K562 (cell line): ENCODE data around the gene SMIM36. TPM values are rescaled to one million over a fixed set of nuclear protein-coding genes. Genes with fewer than 3 reads are reported as not detected.

ENCODE experiments used
- ARID1B ChIP-seq: fragments of 450-650 bp; IDR thresholded peaks from 2 replicates; pipeline ENCODE4 v1.6.1; 2016; ENCODE audit warnings: antibody characterized with exemption, mild to moderate bottlenecking, inconsistent platforms
- HDAC8 ChIP-seq: fragments of 450-650 bp; IDR thresholded peaks from 2 replicates; pipeline ENCODE4 v1.6.1; 2016; ENCODE audit warnings: mild to moderate bottlenecking, missing genetic modification characterization, moderate library complexity, missing compliant biosample characterization
- IRF9 ChIP-seq: fragments of 450-650 bp; IDR thresholded peaks from 2 replicates; pipeline ENCODE4 v1.6.1; 2016; ENCODE audit warnings: missing biosample characterization, missing genetic modification characterization
- PATZ1 ChIP-seq: fragments of 250-450 bp; sonication (Bioruptor Pico); IDR thresholded peaks from 2 replicates; pipeline ENCODE4 v1.5.0; 2020; ENCODE audit warnings: mild to moderate bottlenecking, borderline replicate concordance
- PHB2 ChIP-seq: fragments of 450-650 bp; IDR thresholded peaks from 2 replicates; pipeline ENCODE4 v1.6.1; 2017; ENCODE audit warnings: low read depth
- RNF219 ChIP-seq: fragments of 250-450 bp; sonication (Bioruptor Pico); IDR thresholded peaks from 2 replicates; pipeline ENCODE4 v1.5.0; 2022; ENCODE audit warnings: mild to moderate bottlenecking
- SMARCA4 ChIP-seq: fragments of 450-650 bp; IDR thresholded peaks from 2 replicates; pipeline ENCODE4 v1.6.1; 2016
- SNAPC5 ChIP-seq: fragments of 250-450 bp; sonication (Bioruptor Pico); IDR thresholded peaks from 2 replicates; pipeline ENCODE4 v1.8.0; 2021; ENCODE audit warnings: moderate library complexity, mild to moderate bottlenecking, inconsistent platforms
- SOX6 ChIP-seq: fragments of 450-650 bp; IDR thresholded peaks from 2 replicates; pipeline ENCODE4 v1.6.1; 2014; ENCODE audit warnings: mild to moderate bottlenecking
- SRF ChIP-seq, 2 experiments: fragments of 250-450, 450-650 bp in 1 of 2; sonication (Bioruptor Pico) in 1 of 2; sonication (generic) in 1 of 2; formaldehyde crosslinking; IDR thresholded peaks; 2 replicates each; pipeline versions ENCODE4 v1.5.0 to v1.5.1; 2020 to 2022; ENCODE audit warnings: mild to moderate bottlenecking in 1 of 2, missing genetic modification reagents in 1 of 2
- TAF15 ChIP-seq: fragments of 200-400 bp; formaldehyde crosslinking; IDR thresholded peaks from 2 replicates; pipeline ENCODE4 v1.6.1; 2017; ENCODE audit warnings: mild to moderate bottlenecking, low read depth, low read length, moderate library complexity
- TFAP4 ChIP-seq: sonication (generic); formaldehyde crosslinking; IDR thresholded peaks from 2 replicates; pipeline ENCODE4 v1.8.0; 2022; ENCODE audit warnings: missing genetic modification reagents, mild to moderate bottlenecking, moderate library complexity, borderline replicate concordance
- USF1 ChIP-seq: sonication (generic); formaldehyde crosslinking; IDR thresholded peaks from 2 replicates; pipeline ENCODE4 v1.9.0; 2022; ENCODE audit warnings: mild to moderate bottlenecking, missing genetic modification reagents
- ZNF133 ChIP-seq: fragments of 250-450 bp; sonication (Bioruptor Pico); IDR thresholded peaks from 2 replicates; pipeline ENCODE4 v1.4.0; 2020; ENCODE audit warnings: mild to moderate bottlenecking
- ZNF280B ChIP-seq: fragments of 250-450 bp; sonication (Bioruptor Pico); IDR thresholded peaks from 2 replicates; pipeline ENCODE4 v1.5.1; 2021; ENCODE audit warnings: mild to moderate bottlenecking
- ZNF384 ChIP-seq: IDR thresholded peaks from 2 replicates; pipeline ENCODE4 v1.6.1; 2012; ENCODE audit warnings: low read depth, low read length, improper control_type of control experiment
- ZNF589 ChIP-seq: fragments of 200-800 bp; sonication (Bioruptor generic); IDR thresholded peaks from 2 replicates; pipeline ENCODE4 v1.6.1; 2016; ENCODE audit warnings: low read depth, missing genetic modification characterization, missing compliant biosample characterization
- ZNF699 ChIP-seq: fragments of 250-450 bp; sonication (Bioruptor Pico); IDR thresholded peaks from 2 replicates; pipeline ENCODE4 v1.8.0; 2021; ENCODE audit warnings: mild to moderate bottlenecking, moderate library complexity; ENCODE audit not compliant: insufficient replicate concordance
- ZNF780A ChIP-seq: fragments of 250-450 bp; sonication (Bioruptor Pico); IDR thresholded peaks from 2 replicates; pipeline ENCODE4 v1.5.0; 2021; ENCODE audit warnings: mild to moderate bottlenecking
- polyA plus RNA-seq, 8 experiments: library from polyadenylated mRNA; depleted of rRNA in 4 of 8; stranded (reverse) in 5 of 8; unstranded in 3 of 8; fragments of >200 nt; fragmentation: Nextera tagmentation in 2 of 8; fragmentation: Illumina TruSeq in 1 of 8; extraction: Ambion mirVana in 2 of 8; extraction: Trizol in 1 of 8; gene quantifications; 2 replicates each; pipeline versions ENCODE4 v1.2.1 to v1.2.3, GENCODE V29; 2011 to 2014; ENCODE audit warnings: inconsistent platforms in 1 of 8, missing spikeins in 1 of 8
- total RNA-seq, 7 experiments: library from RNA; depleted of rRNA in 6 of 7; stranded (reverse); fragments of >200 nt in 6 of 7; fragmentation: Illumina TruSeq in 2 of 7; extraction: Trizol in 2 of 7; gene quantifications; 2 replicates each; pipeline versions ENCODE4 v1.2.1 to v1.2.3, GENCODE V29; 2011 to 2021; ENCODE audit warnings: low replicate concordance in 1 of 7

Gene SMIM36
- total and polyA plus RNA-seq, 9 of the 15 experiments (the other 6 are each of a cell fraction or from before 2014, with no cell fraction given) = not detected

GRCh38 chr17:55496094-55496881 lies 15.0 kb downstream of the SMIM36 start (continued):
- 0 out of 2 replicates have a peak, but pooled peaks have one; percentile 31 for TF ChIP-seq ZNF384
- no peak for TF ChIP-seq ZNF699 (CRISPR knock-in tag)
- no peak for TF ChIP-seq ZNF280B
- no peak for TF ChIP-seq RNF219
- no peak for TF ChIP-seq ZNF133 (CRISPR knock-in tag)
- no peak for TF ChIP-seq USF1 (CRISPR knock-in tag)
- TF ChIP-seq TFAP4 = no peak
- TF ChIP-seq PHB2 = no peak
- no peak for TF ChIP-seq SRF (CRISPR knock-in tag; IDR thresholded peaks at IDR 0.05)
- TF ChIP-seq SNAPC5 = no peak
- no peak for TF ChIP-seq HDAC8 (tag)
- TF ChIP-seq TAF15 = no peak
- 0 out of 2 replicates have a peak, but pooled peaks have one; percentile 39 for TF ChIP-seq IRF9 (tag)
- TF ChIP-seq PATZ1 (CRISPR knock-in tag) = no peak
- TF ChIP-seq ZNF780A (CRISPR knock-in tag) = no peak
- TF ChIP-seq ARID1B = peak; percentile 35
- no peak for TF ChIP-seq ZNF589 (CRISPR knock-in tag)
- TF ChIP-seq SMARCA4 = peak; percentile 54; the same call in 1 of the 2 replicates
- TF ChIP-seq SOX6 = peak; percentile 75
